ENCODE results near the gene PGM2L1. TPM values are rescaled to one million over a fixed set of nuclear protein-coding genes. Genes with fewer than 3 reads are reported as not detected.

Gene PGM2L1
- total RNA-seq, result 7.5 and 7.6 TPM in 2 replicates

DNA sequence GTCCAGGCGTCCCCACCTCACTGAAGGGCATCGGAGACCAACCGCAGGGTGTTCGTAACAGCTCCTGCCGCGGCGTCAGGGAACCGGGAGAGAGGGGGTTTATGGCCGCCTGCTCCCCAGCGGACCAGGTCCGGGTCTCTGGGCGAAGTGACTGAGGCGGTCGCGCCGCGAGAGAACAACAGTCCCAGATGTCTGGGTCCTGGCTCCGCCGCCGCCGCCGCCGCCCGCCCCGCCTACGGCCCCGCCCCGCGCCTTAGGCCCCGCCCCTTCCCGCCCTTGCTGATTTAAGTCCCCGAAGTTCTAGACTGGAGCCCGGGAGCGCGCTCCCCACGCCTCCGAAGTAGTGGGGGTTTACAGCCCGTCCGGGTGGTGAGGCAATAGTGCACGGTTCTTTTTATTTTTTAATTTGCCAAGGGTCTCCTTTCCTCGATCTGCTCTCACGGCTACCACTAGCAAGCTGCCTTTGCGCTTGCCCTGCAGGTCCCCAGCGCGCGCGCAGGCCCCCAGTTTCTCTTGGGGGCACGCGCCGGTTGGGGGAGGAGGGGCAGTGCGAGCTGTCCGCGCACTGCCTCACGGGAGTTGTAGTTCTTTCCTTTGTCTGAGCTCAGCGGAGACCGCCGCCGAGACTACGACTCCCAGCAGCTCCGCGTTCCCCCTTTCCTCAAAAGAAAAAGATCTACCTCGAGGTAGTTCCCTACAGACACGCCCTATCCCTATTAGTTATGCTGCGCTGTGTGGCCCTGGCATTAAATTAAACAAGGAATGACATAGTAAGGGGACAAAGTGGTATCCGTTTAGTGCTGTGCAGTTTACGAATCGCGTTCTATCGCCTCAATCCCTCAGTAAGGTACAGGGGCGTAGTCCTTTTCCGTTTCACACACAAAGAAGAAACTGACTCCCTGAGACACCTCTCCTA lies at the start of gene PGM2L1:
PGM2L1 (minus strand) TSS at position 190 of the 916 bp plus-strand sequence. CDS start 272 bp downstream, outside the sequence.

DNA sequence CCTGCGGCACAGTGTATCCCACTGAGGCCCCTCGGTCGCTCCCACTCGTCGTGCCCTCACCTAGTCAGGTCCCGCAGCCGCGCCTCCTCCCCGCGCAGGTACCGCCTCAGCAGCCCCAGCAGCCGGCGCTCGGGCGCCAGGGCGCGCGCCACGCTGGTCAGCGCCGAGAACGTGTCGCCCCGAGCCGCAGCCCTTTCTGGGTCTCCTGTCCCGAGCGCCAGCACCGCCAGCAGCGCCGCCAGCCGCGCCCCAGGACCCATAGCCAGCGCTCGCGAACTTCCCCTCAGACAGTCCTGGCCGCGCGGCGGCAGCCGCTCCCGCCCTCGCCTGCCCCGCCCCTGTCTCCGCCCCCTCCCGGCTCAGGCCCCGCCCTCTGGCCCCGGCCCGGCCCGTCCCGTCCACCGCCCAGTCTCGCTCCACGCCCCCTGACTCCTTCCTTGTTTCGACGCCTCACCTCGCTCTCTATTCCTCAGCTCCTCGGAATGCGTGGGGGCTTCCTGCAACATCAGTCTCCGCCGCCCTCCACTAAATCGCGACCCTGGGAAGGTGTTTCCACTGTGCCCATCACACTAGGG lies 86.8 kb downstream of the PGM2L1 start, which contains the start of gene P4HA3:
P4HA3 (minus strand) TSS at position 289 of the 575 bp plus-strand sequence; CDS start at position 260, 29 bp downstream.

Small RNA genes within 50 kb of the gene (small RNA-seq; reads per million reads assigned to genes)
- 0.26 reads per million for gene MIR548AL

Other genes with a start within 250 kb of the PGM2L1 start
- 15.3 and 17.5 TPM in 2 replicates for gene C2CD3, start 227.4 kb downstream of the PGM2L1 start, total RNA-seq
- gene PPME1, start 227.1 kb downstream of the PGM2L1 start, total RNA-seq, result 21.2 and 30.3 TPM in 2 replicates
- gene P4HA3, start 86.8 kb downstream of the PGM2L1 start, total RNA-seq, result under 0.01 and 1.1 TPM in 2 replicates
- gene KCNE3, start 69.1 kb upstream of the PGM2L1 start, total RNA-seq, result 0.22 and 0.79 TPM in 2 replicates
- 6.3 and 11.9 TPM in 2 replicates for gene LIPT2, start 95.3 kb upstream of the PGM2L1 start, total RNA-seq
- 6.3 and 11.4 TPM in 2 replicates for gene POLD3, start 194.1 kb upstream of the PGM2L1 start, total RNA-seq

All from placental epithelial cell (primary cell).